Heart left ventricle (tissue), 13 donors: ENCODE results near the gene SLC5A6.

Experiments
- CTCF ChIP-seq, 12 donors: fragments of 200-600 bp; sonication (generic) in 4 of 12; IDR thresholded peaks; one replicate each; pipeline versions ENCODE4 v1.5.0 to v1.8.0; 2018 to 2022; ENCODE audit warnings: antibody characterized with exemption in 12 of 12, mild to moderate bottlenecking in 5 of 12
- POLR2A ChIP-seq, 2 donors: fragments of 450-650 bp; IDR thresholded peaks; one replicate each; pipeline ENCODE4 v1.6.1; 2017; ENCODE audit warnings: antibody characterized with exemption in 2 of 2, mild to moderate bottlenecking in 2 of 2, moderate library complexity in 2 of 2
- donor health status: ischemic (EF 13 %, LVEDD 7.1; RV severe dilation, severe dysfunction).
- donor health status: DM: no; HTN: yes; CAD: no.
- donor health status: DM: no; HTN: no; CAD: no.
- donor health status: ischemic (EF 25% LVEDD 6.9; RV normal size, moderate dysfunction).
- donor health status: ischemic (EF 25% LVEDD 5.7; RV mildly dilated, moderate dysfunction).
- donor health status: ischemic (EF 35%, LVEDD 5.7; RV mildly dilated, moderate dysfunction).
- donor health status: nonischemic (EF 11% LVEDD 7.7; RV severe dilation, severe dysfunction).
- donor health status: DM: yes; HTN: yes; CAD: no.
- donor health status: PGD.
- donor health status: ischemic (EF 29% LVEDD 5.4; RV normal size, mild dysfunction).
- donor health status: nonischemic (EF 23%, LVEDD 6.1; RV moderate dilation, normal function).

DNA sequence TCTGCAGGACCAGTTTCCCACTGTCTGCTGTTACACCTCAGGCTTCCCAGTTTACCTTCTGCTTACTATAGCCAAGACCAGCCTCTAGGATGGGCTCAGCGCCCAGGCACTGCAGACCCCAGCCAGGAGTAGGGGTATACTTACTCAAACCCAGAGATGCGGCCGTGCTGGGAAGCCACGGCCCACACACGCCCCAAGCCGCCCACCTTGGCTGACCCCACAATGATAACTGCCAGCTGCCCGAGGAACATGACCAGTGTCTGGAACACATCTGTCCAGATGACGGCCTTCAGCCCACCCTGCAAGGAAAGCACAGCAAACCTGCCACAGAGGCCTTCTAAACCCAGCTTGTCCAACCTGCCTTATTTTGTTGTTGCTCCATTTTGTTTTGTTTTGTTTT, 6.9 kb downstream of the SLC5A6 start:
- TF ChIP-seq CTCF (IDR thresholded peaks at IDR 0.05) (no peak), POLR2A (IDR thresholded peaks at IDR 0.05) (no peak)
